Astrocyte of the cerebellum (primary cell): ENCODE measurements around the gene FBXO46.
"Not testable (repeated sequence)": the region's sequence is repeated elsewhere in the genome, so short reads cannot be mapped to it uniquely, and the experiment has no call there.

Experiments used
- DNase-seq: peaks from one replicate; pipeline ENCODE4 v3.0.0-alpha.2; 2011; ENCODE audit warnings: low read depth
- H3K4me3 ChIP-seq: 2 replicates; pipeline ENCODE4 v1.5.1; 2011; ENCODE audit warnings: mild to moderate bottlenecking, low read depth, low read length, moderate library complexity
- CTCF ChIP-seq: IDR thresholded peaks from 2 replicates; pipeline ENCODE4 v1.5.1; 2012; ENCODE audit warnings: low read length, low read depth, moderate library complexity, mild to moderate bottlenecking; ENCODE audit errors: missing control alignments
- in situ Hi-C: cut with HindIII; loops from 2 replicates; pipeline ENCODE4 v1.10.0; 2017; ENCODE audit warnings: low sequenced_read_pairs

Gene FBXO46

GRCh38 chr19:45758921-45759320, 28.2 kb upstream of the FBXO46 start:
- no peak overlapping the region for H3K4me3 ChIP-seq
- no peak for TF ChIP-seq CTCF
- no peak for DNase-seq
- in situ Hi-C loops, result no loop called here

- in situ Hi-C loops, result no loop called here
- no peak for DNase-seq
- H3K4me3 ChIP-seq, result no peak overlapping the region
- no peak for TF ChIP-seq CTCF
These were observed 27.0 kb upstream of the FBXO46 start for GRCh38 chr19:45757695-45758094.

- in situ Hi-C loops, result no loop called here
- H3K4me3 ChIP-seq, result no peak overlapping the region
- DNase-seq, result no peak
- TF ChIP-seq CTCF, result no peak
These were observed 23.6 kb upstream of the FBXO46 start for GRCh38 chr19:45754323-45754722.

- no peak overlapping the region for H3K4me3 ChIP-seq
- TF ChIP-seq CTCF, result no peak
- no peak for DNase-seq
- in situ Hi-C loops, result no loop called here
These were observed 22.9 kb upstream of the FBXO46 start for GRCh38 chr19:45753548-45753947.

GRCh38 chr19:45752639-45753038, 21.9 kb upstream of the FBXO46 start:
- no peak for TF ChIP-seq CTCF
- no peak overlapping the region for H3K4me3 ChIP-seq
- in situ Hi-C loops, result no loop called here
- DNase-seq, result no peak

- in situ Hi-C loops, DNase-seq, H3K4me3 ChIP-seq: not testable (repeated sequence)
These were observed 20.8 kb upstream of the FBXO46 start for GRCh38 chr19:45751483-45751882.

GRCh38 chr19:45747513-45747912, 16.8 kb upstream of the FBXO46 start:
- no peak for TF ChIP-seq CTCF
- H3K4me3 ChIP-seq, result no peak overlapping the region
- in situ Hi-C loops, result no loop called here
- no peak for DNase-seq
